Glutamatergic neuron (in vitro differentiated cells): ENCODE data around the gene MDFIC. TPM values are rescaled to one million over a fixed set of nuclear protein-coding genes. Genes with fewer than 3 reads are reported as not detected.

Experiments
- DNase-seq: peaks from one replicate; pipeline ENCODE4 v3.0.0; 2022
- H3K27ac Mint-ChIP-seq: one replicate; pipeline ENCODE4 v1.8.0; 2020; ENCODE audit warnings: mild to moderate bottlenecking, mixed read lengths, inconsistent platforms; ENCODE audit not compliant: unreplicated experiment
- H3K27me3 Mint-ChIP-seq: one replicate; pipeline ENCODE4 v1.8.0; 2020; ENCODE audit warnings: mild to moderate bottlenecking, moderate library complexity, mixed read lengths, inconsistent platforms; ENCODE audit not compliant: unreplicated experiment
- H3K36me3 Mint-ChIP-seq: one replicate; pipeline ENCODE4 v1.8.0; 2020; ENCODE audit warnings: mild to moderate bottlenecking, mixed read lengths, inconsistent platforms; ENCODE audit not compliant: unreplicated experiment
- H3K4me1 Mint-ChIP-seq: one replicate; pipeline ENCODE4 v1.8.0; 2020; ENCODE audit warnings: mild to moderate bottlenecking, low read depth, mixed read lengths, inconsistent platforms; ENCODE audit not compliant: unreplicated experiment
- H3K4me3 Mint-ChIP-seq: one replicate; pipeline ENCODE4 v1.8.0; 2020; ENCODE audit warnings: mild to moderate bottlenecking, mixed read lengths, inconsistent platforms; ENCODE audit not compliant: unreplicated experiment
- H3K9me3 Mint-ChIP-seq: one replicate; pipeline ENCODE4 v1.8.0; 2020; ENCODE audit warnings: mild to moderate bottlenecking, moderate library complexity, mixed read lengths, inconsistent platforms; ENCODE audit not compliant: unreplicated experiment
- total RNA-seq: library from RNA; stranded (reverse); fragmentation: NEBNext Ultra II Directional; extraction: Animal tissue kit (Norgen Biotek cat#: 25700); gene quantifications from one replicate; pipeline ENCODE4 v1.2.1, GENCODE V29; 2021; ENCODE audit not compliant: unreplicated experiment
- TF ChIP-seq, protein P1 (sequence below): fragments of 200-600 bp; sonication (generic); IDR thresholded peaks from one replicate; pipeline ENCODE4 v1.5.0; 2021; ENCODE audit not compliant: partially characterized antibody, unreplicated experiment

The MDFIC gene
- total RNA-seq, 1 donor from 2014 or later: 0.10 TPM

- H3K27ac Mint-ChIP-seq: no peak overlapping the region
- TF ChIP-seq, protein P1, sequence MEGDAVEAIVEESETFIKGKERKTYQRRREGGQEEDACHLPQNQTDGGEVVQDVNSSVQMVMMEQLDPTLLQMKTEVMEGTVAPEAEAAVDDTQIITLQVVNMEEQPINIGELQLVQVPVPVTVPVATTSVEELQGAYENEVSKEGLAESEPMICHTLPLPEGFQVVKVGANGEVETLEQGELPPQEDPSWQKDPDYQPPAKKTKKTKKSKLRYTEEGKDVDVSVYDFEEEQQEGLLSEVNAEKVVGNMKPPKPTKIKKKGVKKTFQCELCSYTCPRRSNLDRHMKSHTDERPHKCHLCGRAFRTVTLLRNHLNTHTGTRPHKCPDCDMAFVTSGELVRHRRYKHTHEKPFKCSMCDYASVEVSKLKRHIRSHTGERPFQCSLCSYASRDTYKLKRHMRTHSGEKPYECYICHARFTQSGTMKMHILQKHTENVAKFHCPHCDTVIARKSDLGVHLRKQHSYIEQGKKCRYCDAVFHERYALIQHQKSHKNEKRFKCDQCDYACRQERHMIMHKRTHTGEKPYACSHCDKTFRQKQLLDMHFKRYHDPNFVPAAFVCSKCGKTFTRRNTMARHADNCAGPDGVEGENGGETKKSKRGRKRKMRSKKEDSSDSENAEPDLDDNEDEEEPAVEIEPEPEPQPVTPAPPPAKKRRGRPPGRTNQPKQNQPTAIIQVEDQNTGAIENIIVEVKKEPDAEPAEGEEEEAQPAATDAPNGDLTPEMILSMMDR: no peak
Measured at GRCh38 chr7:114934713-114935112, 12.8 kb downstream of the MDFIC start.

DNA sequence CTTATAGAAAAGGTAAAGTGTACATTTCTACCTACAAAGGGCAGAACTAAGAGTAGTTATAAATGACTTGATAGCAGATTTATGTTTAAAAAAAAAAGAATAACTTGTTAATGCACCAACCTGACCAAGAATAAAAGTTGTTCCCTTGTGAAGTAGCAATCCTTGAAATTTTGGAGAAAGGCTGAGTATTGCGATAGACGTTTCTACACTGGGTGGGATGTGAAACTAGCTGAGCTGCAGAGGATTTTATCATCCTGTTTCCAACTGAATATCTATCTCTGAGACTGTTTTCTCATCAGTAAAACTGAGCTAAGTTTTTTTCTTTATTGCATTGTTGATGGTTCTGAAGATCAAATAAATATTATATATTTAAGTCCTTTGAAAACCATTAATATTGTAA is 14.6 kb downstream of the MDFIC start:
- Mint-ChIP-seq H3K4me1 (no peaks in the 10 kb centered on the region), H3K36me3 (no peaks in the 10 kb centered on the region), H3K27me3 (no peaks in the 10 kb centered on the region), H3K27ac (no peak overlapping the region), H3K4me3 (no peak overlapping the region), H3K9me3 (no peaks in the 10 kb centered on the region)
- TF ChIP-seq, protein P1: no peak
- no peak for DNase-seq

More at GRCh38 chr7:114934713-114935112, 12.8 kb downstream of the MDFIC start:
- H3K4me1 Mint-ChIP-seq: no peaks in the 10 kb centered on the region
- H3K27me3 Mint-ChIP-seq: no peaks in the 10 kb centered on the region
- no peaks in the 10 kb centered on the region for H3K9me3 Mint-ChIP-seq
- H3K36me3 Mint-ChIP-seq: no peaks in the 10 kb centered on the region
- no peak overlapping the region for H3K4me3 Mint-ChIP-seq
- no peak for DNase-seq

DNA sequence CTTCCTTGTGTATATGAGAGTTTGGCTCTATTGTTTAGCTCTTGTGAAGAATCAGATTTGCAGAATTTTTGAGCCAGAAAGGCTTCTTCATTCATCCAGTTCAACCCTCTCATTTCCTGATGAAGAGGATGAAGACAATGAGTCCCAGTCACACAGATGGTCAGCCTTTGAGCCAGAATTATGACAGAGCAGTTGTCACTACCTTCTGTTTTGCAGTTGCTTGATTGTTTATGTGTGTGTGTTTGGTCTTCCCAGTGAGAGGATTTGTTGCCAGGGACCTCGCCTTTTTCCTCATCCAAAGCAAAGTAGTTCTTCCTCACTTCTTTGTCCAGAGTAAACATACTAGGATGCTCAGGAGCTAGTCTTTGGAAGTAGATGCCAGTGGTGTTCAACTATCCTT is 15.6 kb downstream of the MDFIC start:
- DNase-seq: no peak
- peak overlapping the region; percentile 36 for H3K27ac Mint-ChIP-seq
- no peak overlapping the region for H3K4me3 Mint-ChIP-seq
- H3K27me3 Mint-ChIP-seq: no peaks in the 10 kb centered on the region
- no peaks in the 10 kb centered on the region for H3K4me1 Mint-ChIP-seq
- TF ChIP-seq, protein P1: no peak
- H3K9me3 Mint-ChIP-seq: no peaks in the 10 kb centered on the region
- H3K36me3 Mint-ChIP-seq: no peaks in the 10 kb centered on the region

- Mint-ChIP-seq H3K4me3 (no peak overlapping the region), H3K36me3 (no peaks in the 10 kb centered on the region), H3K27me3 (no peaks in the 10 kb centered on the region), H3K27ac (no peak overlapping the region), H3K4me1 (no peaks in the 10 kb centered on the region), H3K9me3 (no peaks in the 10 kb centered on the region)
- TF ChIP-seq, protein P1: no peak
- DNase-seq: no peak
Measured at GRCh38 chr7:114938785-114939184, 16.9 kb downstream of the MDFIC start.

DNA sequence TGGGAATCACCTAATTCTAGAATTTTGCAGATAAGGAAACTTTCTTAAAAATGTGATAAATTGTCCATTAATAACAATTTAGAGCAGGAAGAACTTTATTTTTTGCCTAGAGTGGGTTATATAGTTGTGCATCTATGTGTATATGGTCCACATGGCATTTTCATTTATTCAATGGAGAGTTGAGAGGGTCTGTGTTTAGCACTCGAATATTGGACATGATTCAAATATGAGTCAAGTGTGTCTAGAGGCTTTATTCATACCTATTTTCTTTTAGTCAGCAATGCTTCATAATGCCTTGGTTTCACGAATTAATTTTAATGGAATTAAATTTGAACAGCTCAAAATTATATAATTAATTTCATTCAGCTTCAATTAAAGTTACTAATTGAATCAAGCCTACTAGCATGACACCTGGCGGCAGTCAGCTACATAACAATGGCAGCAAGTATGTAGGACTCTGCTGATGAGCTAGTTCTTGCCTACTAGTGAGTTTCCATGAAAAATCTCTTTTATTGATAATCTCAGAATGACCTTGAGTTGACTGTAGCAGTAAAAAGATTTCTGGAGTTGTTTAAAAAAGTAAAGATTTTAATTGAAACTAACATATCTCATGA is 17.7 kb downstream of the MDFIC start:
- H3K4me1 Mint-ChIP-seq: peaks cover 2% of the 10 kb centered on the region
- no peaks in the 10 kb centered on the region for H3K27me3 Mint-ChIP-seq
- no peaks in the 10 kb centered on the region for H3K9me3 Mint-ChIP-seq
- TF ChIP-seq, protein P1: no peak
- no peaks in the 10 kb centered on the region for H3K36me3 Mint-ChIP-seq
- no peak overlapping the region for H3K27ac Mint-ChIP-seq
- H3K4me3 Mint-ChIP-seq: no peak overlapping the region
- DNase-seq: no peak
